GM19324 (cell line): ENCODE results near the gene CLEC4E.
A peak's percentile ranks its signal among the peaks of the same experiment; 100 is the strongest.
"Not testable (repeated sequence)": the region's sequence is repeated elsewhere in the genome, so short reads cannot be mapped to it uniquely, and the experiment has no call there.

Experiments used
- ATAC-seq: cut with Tn5 transposase; IDR thresholded peaks from one replicate; pipeline ENCODE4 v1.9.1; 2021; ENCODE audit warnings: mild to moderate bottlenecking, moderate library complexity; ENCODE audit not compliant: unreplicated experiment, low FRiP score

CLEC4E gene

DNA sequence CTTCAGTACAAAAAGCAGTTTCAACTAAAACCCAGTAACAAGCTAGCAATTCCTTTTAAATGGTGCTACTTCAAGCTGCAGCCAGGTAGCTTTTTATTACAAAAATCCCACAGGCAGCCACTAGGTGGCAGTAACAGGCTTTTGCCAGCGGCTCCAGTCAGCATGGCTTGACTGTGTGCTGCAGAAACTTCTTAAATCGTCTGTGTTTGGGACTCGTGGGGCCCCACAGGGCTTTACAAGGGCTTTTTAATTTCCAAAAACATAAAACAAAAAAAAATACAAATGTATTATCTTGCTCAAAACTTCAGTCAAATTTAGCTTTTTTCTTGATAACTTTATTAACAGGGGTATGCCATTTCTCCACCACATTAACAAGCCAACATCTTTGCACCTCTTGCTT is 3.6 kb upstream of the CLEC4E start:
- ATAC-seq, result no peak

DNA sequence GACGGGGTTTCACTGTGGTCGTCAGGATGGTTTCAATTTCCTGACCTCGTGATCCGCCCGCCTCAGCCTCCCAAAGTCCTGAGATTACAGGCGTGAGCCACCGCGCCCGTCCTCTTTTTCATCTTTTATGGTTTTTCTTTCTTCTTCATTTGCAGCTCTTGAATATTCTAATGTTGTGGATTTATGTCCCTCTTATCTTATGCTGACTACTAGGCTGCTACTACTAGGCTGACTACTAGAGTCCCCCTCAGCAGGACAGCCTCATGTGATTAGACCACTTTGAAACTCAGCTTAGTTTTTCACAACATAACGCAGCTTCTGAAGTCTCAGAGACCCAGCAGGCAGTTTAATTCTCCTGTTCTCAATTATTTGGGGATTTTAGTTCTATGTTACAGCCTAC is 857 bp upstream of the CLEC4E start:
- ATAC-seq, result no peak

DNA sequence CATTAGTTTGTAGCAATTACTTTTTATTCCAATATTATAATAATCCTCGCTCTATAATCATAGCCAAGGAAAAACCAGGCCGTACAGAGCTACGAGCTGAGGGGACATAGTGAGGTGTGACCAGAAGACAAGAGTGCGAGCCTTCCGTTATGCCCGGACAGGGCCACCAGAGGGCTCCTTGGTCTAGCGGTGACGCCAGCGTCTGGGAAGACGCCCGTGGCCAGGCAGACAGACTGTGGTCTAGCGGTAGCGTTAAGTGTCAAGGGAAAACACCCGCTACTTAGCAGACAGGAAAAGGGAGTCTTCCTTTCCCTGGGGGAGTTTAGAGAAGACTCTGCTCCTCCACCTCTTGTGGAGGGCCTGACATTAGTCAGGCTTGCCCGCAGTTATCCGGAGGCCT is 2.9 kb downstream of the CLEC4E start:
- ATAC-seq, result not testable (repeated sequence)

DNA sequence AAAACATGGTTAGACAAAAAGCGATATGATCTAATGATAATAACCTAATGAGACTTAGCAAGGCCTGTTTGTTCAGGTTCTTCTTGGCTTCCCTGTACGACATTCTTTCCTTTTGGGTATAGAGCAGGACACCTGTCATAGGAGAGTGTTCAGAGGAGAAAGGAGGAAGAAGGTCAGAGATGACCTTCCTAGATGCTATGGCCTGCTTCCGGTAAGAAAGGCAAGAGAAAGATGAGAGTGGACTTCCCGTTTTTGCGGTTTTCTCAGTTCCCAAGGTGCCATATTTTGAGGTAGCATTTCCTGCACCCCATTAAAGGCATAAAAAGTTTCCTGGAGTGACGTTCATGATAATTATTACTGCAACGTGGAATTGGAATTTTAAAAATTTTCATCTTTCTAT is 8.7 kb downstream of the CLEC4E start:
- no peak for ATAC-seq

DNA sequence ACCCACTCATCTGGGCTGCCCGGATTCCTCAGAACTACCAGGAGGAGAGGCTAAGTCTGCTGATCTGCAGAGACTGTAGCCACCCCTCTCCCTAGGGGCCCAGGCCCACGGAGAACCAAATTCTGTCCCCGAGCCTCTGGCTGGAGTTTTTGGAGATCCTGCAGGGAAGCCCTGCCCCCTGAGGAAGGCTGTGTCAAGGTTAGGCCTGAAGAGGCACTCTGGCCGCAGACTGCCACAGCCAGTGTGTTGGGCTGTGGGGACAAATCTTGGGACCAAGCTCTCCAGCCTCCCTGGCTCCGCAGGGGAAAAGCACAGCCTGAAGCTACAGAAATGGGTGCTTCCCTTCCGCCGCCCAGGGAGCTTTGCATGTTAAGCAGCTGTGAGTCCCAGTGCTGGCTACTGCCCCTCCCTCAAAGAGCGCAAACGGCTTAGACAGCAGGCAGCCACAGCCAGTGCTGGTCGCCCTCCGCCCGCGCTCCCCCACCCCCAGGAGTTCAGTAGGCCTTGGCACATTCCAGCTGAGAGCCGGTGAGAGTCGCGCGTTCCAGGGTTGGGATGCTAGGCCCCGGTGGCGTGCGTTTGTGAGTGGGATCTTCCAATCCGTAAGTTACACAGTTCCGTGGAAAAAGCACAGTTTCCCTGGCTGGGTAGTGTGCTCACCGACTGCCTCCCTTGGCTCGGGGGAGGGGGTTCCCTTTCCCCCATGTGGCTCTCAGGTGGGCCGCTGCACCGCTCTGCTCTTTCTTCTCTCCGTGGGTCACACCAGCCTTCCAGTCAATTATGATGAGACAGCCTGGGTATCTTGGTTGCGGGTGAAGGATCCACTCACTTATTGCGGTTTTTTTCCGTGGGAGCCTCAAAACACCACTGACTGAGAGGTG is 13.2 kb downstream of the CLEC4E start:
- no peak for ATAC-seq

DNA sequence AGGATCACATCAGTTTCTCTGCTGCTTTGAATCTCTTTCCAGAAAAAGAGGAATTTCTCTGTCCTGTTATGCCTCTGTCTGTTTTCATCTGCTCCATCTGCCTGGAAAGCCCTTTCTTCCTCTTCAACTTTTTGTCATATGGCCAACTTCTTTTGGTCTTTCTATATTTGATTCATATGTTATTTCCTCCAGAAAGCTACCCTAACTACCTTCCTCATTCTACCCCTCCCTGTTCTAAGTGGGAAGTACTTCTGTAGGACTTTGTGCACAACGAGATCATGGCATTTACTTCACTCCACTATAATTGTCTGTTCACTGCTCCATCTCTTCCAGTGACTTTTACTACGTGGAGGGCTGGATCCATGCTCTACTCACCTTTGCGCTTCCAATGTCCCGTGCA is 21.5 kb downstream of the CLEC4E start:
- ATAC-seq, result no peak

DNA sequence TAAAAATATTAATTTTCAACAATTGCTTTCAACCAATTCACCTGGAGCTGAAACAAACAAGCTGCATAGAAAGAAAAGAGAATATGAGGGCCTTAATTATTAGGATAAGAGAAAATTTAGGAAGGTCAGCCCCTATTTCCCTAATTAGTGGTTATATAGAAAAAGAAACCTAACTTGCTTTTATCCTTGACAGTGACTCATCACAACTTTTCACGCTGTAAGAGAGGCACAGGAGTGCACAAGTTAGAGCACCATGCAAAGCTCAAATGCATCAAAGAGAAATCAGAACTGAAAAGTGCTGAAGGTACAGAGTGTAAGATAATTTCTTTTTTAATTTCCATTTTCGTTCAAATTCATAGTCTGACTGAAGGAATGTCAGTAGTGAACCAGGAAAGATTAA is 22.7 kb downstream of the CLEC4E start:
- ATAC-seq, result no peak

DNA sequence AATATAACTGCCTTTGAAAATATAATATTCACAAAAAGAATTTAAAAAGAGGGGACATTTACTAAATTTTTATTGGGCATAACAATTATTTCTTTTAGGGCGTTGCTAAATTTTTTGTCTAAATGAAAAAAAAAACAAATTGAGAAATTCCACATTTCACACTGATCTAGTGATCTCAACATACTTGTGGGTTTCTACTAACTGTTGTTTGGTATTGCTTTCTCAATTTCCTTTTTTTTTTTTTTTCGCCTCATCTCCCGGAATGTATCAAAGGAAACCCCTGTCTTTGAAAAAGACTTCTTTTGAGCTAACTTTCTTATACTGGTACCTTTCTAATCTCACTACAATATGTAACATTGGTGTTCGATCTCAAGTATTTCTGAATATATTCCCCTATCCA is 27.4 kb downstream of the CLEC4E start, which contains the start of gene CLEC4D:
TSS of gene CLEC4D (plus strand) at position 248 of the 400 bp plus-strand sequence. CDS start 230 bp downstream, outside the sequence.
- no peak for ATAC-seq

DNA sequence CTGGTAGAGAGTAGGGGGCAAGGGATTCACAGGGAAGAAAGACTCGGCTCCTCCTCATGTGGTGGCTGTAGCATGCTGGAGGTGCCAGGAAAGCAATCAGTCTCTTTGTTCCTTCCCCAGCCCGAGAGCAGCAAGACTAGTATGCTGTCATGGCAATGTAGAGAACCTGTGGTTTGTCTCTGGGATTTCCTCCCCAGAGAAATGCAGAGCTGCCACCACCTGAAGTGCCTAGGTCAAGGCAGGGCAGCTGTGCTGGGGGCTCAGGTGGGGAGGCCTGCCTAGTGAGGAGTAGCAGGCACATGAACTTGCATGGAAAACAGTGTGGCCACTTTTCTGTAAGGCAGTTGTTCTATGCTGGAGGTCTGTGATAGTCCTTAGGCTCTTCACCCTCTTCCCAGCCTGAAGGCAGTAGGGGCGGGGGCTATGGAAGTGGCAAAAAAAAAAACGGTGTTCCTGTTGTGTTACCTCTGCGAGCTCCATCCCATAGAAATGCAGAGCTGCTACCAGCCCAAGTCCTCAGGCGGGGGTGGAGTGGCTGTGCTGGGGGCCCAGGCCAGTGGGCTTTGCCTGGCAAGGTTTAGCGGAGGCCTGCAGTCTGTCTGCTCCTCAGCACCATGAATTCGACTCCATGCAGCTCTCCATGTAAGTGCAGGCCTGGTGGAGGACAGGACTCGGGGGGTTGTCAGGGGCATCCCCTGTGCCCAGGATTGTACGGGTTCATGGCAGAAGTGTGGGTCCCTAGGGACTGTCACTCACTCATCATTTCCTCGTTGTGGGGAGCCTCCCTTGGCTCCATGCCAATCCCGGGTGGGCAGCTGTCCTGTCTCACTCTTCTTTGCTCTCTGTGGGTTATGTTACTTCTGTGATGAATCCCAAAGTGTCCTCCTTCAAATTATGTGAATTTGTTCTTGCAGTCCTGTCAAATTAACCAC is 31.5 kb downstream of the CLEC4E start:
- ATAC-seq, result no peak

DNA sequence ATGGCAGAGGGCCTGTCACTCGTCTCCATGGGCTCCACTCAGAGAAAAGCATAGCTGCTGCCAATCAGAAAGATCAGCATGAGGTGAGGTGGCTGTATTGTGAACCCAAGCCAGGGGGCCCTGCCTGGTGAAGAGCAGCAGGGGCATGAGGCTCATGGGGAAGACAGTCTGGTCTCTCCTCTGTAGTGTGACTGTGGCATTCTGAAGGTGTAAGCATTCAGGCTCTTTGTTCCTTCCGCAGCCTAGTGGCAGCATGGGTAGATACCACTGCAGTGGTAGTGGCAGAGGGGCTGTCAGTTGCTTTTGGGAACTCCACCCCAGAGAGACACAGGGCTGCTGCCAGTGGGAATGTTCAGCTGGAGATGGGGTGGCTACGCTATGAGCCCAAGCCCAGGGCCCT is 32.5 kb downstream of the CLEC4E start:
- ATAC-seq, result no peak

DNA sequence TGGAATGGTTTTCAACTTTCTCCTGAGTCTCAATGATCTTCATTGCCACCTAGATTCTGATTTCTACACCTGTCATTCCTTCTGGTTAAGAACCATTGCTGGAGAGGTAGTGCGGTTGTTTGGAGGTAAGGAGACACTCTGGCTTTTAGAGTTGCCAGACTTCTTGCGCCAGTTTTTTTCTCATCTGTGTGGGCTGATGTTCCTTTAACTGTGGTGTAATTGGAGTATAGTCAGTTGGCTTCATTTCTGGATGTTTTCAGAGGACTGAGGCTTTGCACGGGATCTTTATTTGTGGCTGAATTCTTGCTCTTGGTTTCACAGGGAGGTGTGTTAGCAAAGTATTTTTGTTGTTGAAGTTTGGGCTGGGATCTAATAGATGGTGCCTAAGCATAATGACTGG is 33.1 kb downstream of the CLEC4E start:
- no peak for ATAC-seq

DNA sequence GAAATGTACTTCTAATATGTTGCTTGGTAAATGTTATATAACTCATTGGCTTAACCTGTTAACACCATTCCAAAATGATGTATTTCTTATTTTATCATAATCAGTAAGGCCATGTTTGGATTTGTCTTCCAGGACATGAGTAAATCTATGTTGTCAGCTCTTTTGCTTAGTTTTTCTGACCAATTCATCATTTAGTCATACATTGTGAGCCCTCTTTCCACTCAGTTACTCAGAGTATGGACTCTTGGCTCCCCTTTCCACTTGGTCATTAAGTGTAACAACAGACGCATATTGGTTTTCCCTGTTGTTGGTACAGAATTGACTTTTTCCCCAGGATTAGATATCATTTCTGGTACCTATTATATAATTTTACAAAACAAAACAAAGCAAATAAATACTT is 36.4 kb downstream of the CLEC4E start:
- no peak for ATAC-seq

DNA sequence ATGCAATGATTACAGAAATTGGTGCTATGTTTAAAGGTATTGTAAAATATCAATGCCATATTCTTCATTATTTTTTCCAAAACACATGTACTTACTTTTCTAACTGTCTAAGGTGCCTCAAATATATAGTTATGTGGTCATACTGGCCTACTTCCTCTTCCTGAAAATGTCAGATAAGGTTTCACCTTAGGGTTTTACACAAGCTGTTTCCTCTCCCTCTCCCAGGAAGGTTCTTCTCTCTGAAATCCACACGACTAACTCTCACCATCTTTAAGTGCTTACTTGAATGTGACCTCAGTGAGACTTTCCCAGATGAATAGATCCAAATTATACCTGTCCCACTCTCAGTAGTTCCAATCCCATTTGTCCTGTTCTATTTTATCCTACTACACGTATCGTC is 39.0 kb downstream of the CLEC4E start:
- ATAC-seq, result no peak

DNA sequence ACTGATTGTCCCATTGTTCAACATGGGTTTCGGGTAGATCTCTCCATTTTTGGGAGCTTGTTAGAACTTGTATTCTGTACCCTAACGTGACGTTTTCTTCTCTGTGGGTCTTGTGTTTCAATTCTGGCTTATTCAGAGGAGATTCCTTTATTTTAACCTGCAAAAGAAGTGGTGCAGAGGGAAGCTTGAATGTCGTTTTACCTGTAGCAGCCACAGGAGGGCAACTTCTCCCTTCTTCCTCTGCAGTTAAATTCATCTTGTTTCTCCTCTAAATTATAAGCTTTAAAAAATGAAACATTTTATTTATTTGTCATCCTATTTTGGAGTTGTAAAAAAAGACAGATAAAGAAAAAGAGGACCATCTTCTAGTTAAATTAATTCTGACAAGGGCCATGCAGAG is 41.1 kb downstream of the CLEC4E start:
- no peak for ATAC-seq

DNA sequence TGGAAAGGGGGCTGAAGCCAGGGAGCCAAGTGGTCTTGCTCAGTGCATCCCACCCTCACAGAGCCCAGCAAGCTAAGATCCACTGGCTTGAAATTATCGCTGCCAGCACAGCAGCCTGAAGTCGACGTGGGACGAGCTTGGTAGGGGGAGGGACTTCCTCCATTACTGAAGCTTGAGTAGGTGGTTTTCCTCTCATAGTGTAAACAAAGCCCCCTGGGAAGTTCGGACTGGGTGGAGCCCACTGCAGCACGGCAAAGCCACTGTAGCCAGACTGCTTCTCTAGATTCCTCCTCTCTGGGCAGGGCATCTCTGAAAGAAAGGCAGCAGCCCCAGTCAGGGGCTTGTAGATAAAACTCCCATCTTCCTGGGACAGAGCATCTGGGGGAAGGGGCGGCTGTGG is 44.6 kb downstream of the CLEC4E start:
- not testable (repeated sequence) for ATAC-seq

DNA sequence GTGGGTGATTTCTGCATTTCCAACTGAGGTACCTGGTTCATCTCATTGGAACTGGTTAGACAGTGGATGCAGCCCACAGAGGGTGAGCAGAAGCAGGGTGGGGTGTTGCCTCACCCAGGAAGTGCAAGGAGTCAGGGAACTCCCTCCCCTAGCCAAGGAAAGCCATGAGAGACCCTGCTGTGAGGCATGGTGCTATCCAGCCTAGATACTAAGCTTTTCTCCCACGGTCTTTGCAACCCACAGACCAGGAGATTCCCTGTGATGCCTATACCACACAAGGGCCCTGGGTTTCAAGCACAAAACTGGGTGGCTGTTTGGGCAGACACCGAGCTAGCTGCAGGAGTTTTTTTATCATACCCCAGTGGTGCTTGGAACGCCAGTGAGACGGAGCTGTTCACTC is 45.0 kb downstream of the CLEC4E start:
- ATAC-seq, result not testable (repeated sequence)

DNA sequence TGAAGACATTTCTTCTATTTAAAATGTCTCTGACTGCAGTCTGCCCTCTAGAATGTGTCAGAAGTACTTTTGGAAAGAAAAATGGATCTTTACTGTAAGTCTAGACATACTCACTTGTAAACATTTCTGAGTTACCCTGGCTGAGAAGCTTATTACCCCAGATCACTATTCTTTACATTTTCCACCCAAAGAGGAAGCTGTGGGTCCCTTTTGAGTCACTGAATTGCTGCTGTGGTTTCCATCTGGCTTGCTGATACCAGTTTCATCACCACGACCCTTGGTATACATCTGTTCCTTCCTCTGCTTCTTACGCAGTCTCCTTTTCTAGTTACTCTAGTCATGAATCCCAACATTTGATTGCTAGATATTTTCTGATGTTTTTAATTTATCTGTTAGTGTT is 47.6 kb downstream of the CLEC4E start:
- ATAC-seq, result peak; percentile 76

DNA sequence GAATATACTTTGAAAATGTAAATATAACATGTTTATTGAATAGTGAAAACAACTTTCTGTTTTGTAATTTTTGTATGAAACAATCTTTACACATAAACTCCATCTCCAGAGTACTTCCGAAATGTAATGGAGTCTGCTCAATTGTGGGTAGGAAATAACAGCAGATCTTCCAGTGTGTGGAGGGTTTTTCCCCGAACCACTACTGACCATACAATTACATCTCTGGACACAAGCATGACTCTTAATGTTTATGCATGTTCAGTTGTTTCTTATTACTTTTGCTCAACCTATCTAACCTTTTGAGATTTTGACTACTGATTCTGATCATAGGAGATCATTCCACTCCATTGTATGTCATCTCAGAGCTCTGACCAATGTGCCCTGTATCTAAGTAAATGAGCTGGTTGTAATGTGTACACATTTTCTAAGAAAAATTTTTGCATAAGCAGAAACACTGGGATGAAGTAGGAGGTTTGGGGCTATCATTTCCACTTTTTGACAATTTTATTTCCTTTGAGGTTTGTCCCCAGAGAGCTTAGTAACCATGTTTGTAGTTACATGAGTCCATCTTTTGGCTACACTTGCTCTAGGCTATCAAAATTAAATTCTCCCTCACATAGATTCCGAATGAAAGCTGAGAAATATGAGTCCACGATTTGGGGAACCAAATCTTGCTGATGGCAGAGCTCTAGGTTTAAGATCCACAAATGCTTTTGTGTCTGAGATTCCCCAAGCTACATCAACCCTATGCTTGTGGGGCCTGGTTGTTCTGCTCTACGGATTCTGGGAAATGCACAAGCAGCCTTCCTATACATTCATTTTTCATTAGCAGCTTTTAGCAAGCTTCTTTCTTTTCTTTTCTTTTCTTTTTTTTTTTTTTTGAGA is 48.8 kb downstream of the CLEC4E start:
- ATAC-seq, result no peak
